ENCODE measurements around the gene PIM1.

The PIM1 gene

DNA sequence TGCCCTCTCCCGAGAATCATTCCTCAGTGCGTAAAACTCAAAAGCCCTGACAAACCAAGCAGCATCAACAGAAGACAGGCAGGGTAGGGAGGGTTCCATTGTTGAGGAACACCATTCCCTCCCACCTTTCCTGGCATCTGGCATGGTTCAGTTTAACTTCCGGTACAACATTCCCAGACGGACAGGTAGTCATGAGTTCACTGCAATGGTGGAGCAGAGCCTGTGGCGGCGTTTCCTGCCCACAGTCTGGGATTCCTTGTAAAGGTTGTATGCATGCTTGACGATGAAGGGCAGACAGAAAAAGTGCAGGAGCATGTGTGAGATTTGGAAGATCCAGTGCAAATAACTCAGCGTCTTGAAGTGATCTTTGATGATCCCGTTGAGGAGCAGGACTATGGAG is 42.3 kb downstream of the PIM1 start:
- FAIRE-seq (no peak), DNase-seq (ENCODE audit: insufficient read length, low spot score) (no peak)

- no peak for FAIRE-seq
- DNase-seq (ENCODE audit: insufficient read length, low spot score): no peak
These were observed 48.1 kb downstream of the PIM1 start for GRCh38 chr6:37218061-37218460.

- DNase-seq (ENCODE audit: insufficient read length, low spot score) (no peak), FAIRE-seq (no peak)
These were observed 48.6 kb downstream of the PIM1 start for GRCh38 chr6:37218511-37218910.

- FAIRE-seq (no peak), DNase-seq (ENCODE audit: insufficient read length, low spot score) (no peak)
These were observed 51.7 kb downstream of the PIM1 start for GRCh38 chr6:37221585-37222124.

DNA sequence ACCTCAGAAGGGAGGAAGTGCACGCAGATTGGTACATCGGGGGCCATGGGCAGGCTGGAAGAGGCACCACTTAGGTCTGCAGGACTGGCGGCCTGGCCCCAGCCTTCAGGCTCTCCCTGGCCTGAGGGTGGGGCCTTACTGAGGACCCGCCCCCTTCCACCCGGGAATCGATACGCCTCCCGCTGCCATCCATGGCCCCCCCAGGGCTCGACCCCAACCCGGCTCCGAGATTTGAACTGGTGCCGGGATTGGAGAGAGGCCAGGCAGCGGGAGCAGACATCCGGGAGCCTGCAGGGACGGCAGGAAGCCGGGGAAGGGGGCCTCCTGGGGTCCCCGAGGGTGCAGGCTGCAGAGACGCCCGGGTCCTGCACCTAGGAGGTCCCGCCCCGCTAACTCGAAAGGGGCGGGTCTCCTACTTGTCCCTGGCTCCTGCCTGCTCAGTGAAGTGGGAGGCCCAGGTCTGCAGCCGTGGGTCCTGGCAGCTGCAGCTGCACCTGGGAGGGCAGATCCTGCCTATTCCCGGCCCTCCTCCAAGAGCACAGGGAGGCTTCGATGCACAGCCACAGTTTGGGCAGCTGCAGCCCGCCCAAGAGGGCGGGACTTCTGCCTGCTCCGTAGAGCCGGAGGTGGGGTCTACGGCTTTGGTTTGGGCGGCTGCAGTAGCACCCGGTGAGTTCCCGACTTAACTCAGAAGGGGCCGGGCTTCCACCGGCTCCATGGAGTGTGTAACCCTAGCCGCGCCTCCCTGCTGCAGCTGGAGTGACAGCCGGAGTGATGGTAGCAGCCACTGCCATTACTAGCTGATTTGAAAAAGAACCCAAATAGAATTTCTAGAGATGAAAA is 52.4 kb downstream of the PIM1 start:
- DNase-seq (ENCODE audit: insufficient read length, low spot score) (peak; percentile 70), FAIRE-seq (peak; percentile 77)

GRCh38 chr6:37222992-37223391 is 53.0 kb downstream of the PIM1 start:
- DNase-seq (ENCODE audit: insufficient read length, low spot score) (no peak), FAIRE-seq (no peak)
